ENCODE measurements around the gene TRIM73. TPM values are rescaled to one million over a fixed set of nuclear protein-coding genes. Genes with fewer than 3 reads are reported as not detected.
"Not testable (repeated sequence)": the region's sequence is repeated elsewhere in the genome, so short reads cannot be mapped to it uniquely, and the experiment has no call there.

Gene TRIM73
- total RNA-seq, 1 experiment from 2014 or later = 0.82 TPM

DNA sequence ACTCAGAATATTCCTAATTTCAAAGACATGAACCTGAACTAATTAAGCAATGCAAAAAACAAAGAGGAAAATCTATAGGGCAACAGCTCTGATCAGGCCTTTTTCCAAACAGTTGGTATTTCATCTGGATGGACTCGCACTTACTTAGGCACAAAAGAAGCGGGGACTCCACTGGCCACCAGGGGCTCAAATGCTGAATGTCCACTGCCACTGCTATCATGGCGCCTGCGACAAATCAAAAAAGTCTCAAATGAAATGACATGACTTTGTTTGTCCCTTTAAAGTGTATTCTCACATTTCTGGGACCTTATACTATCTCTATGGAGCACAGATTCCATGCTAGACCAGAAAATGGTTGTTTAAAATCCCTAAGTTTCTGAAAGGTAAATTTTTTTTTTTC is 43.6 kb downstream of the TRIM73 start:
- intact Hi-C loops (cut with micrococcal nuclease; ENCODE audit: unreplicated experiment) = not testable (repeated sequence)
- peaks cover 71% of the 10 kb centered on the region for H3K36me3 Mint-ChIP-seq (ENCODE audit: insufficient read depth, unreplicated experiment)

DNA sequence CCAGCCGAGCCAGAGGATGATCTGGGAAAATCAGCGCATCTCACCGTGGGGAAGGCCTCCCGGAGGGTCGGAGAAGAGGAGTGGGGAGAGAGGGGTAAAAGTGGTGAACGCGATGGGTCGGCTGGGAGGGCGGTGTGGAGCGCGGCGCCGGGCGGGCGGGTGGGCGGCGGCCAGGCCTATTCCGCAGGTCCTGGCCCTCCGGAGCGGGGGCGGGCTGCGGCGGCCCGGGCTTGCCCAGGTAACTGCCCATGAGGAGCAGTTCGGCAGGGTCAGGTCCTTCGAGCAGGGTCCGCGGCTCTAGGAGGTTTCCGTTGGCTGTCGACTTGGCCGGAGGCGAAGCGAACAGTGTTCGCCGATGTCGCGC is 46.7 kb downstream of the TRIM73 start:
- H3K27me3 ChIP-seq (replicated peaks; ENCODE audit: control insufficient read depth, insufficient read depth, low read length); H3K27me3 Mint-ChIP-seq (ENCODE audit: insufficient read depth, unreplicated experiment); CTCF ChIA-PET; H3K4me1 ChIP-seq; H3K4me1 Mint-ChIP-seq (ENCODE audit: low read depth, unreplicated experiment); POLR2A ChIA-PET; intact Hi-C loops (cut with micrococcal nuclease; ENCODE audit: unreplicated experiment); H3K36me3 ChIP-seq (ENCODE audit: control insufficient read depth, insufficient read depth, low read length); H3K9me3 Mint-ChIP-seq (ENCODE audit: unreplicated experiment); H3K9me3 ChIP-seq; BruUV-seq (replicated peaks): not testable (repeated sequence)
- DNase-seq = peak in 1 of 2 experiments; percentile 12
- peak overlapping the region; percentile 42 for H3K4me3 ChIP-seq (ENCODE audit: low read depth, low read length)
- Mint-ChIP-seq H3K27ac (ENCODE audit: unreplicated experiment) (peak overlapping the region; percentile 75), H3K36me3 (ENCODE audit: insufficient read depth, unreplicated experiment) (peaks cover 48% of the 10 kb centered on the region), H3K4me3 (ENCODE audit: unreplicated experiment) (peak overlapping the region; percentile 75)

More for the DNA sequence above, 43.6 kb downstream of the TRIM73 start:
- H3K36me3 ChIP-seq (ENCODE audit: control insufficient read depth, insufficient read depth, low read length); H3K4me3 ChIP-seq (ENCODE audit: low read depth, low read length); DNase-seq; BruUV-seq (replicated peaks); H3K27me3 Mint-ChIP-seq (ENCODE audit: insufficient read depth, unreplicated experiment); H3K27me3 ChIP-seq (replicated peaks; ENCODE audit: control insufficient read depth, insufficient read depth, low read length); H3K27ac Mint-ChIP-seq (ENCODE audit: unreplicated experiment); H3K4me1 ChIP-seq; H3K9me3 ChIP-seq; CTCF ChIA-PET; H3K4me3 Mint-ChIP-seq (ENCODE audit: unreplicated experiment); H3K9me3 Mint-ChIP-seq (ENCODE audit: unreplicated experiment); POLR2A ChIA-PET; H3K4me1 Mint-ChIP-seq (ENCODE audit: low read depth, unreplicated experiment): not testable (repeated sequence)

DNA sequence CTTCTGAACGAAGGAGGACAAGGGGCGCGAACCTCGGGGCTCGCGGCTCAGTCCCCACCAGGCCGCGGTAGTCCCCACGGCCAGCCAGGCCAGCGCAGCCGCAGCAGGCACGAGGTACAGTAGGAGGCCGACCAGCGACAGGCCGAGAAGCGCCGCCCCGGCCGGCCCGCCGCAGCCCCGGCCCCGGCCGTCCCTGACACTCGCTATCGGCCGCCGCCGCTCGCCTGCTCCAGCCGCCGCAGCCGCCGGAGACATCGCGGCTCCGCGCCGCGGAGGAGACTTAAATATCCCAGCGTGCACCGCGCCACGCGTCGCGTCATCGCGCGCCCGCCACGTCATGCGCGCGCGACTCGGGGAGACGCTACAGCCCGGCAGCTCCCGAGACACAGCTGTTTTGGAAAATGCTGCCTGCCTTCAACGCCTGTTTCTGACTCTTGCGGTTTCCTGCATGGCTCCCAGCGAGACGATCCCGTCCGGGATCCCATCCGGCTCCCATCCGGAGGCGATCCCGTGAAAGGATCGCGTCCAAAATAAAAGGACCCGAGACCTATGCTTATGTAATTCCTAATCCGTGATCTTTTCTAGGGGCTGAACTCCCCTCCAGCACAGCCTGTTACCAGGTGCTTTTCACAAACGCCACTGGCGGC is 47.2 kb downstream of the TRIM73 start:
- CTCF ChIA-PET; H3K9me3 Mint-ChIP-seq (ENCODE audit: unreplicated experiment); intact Hi-C loops (cut with micrococcal nuclease; ENCODE audit: unreplicated experiment); H3K4me1 ChIP-seq; H3K27me3 Mint-ChIP-seq (ENCODE audit: insufficient read depth, unreplicated experiment); POLR2A ChIA-PET; BruUV-seq (replicated peaks); H3K27me3 ChIP-seq (replicated peaks; ENCODE audit: control insufficient read depth, insufficient read depth, low read length); H3K9me3 ChIP-seq; H3K36me3 ChIP-seq (ENCODE audit: control insufficient read depth, insufficient read depth, low read length); H3K4me1 Mint-ChIP-seq (ENCODE audit: low read depth, unreplicated experiment): not testable (repeated sequence)
- H3K4me3 ChIP-seq (ENCODE audit: low read depth, low read length) = peak overlapping the region; percentile 42
- Mint-ChIP-seq H3K27ac (ENCODE audit: unreplicated experiment) (peak overlapping the region; percentile 94), H3K36me3 (ENCODE audit: insufficient read depth, unreplicated experiment) (peaks cover 43% of the 10 kb centered on the region), H3K4me3 (ENCODE audit: unreplicated experiment) (peak overlapping the region; percentile 82)
- DNase-seq = peak in 1 of 2 experiments; percentile 72

DNA sequence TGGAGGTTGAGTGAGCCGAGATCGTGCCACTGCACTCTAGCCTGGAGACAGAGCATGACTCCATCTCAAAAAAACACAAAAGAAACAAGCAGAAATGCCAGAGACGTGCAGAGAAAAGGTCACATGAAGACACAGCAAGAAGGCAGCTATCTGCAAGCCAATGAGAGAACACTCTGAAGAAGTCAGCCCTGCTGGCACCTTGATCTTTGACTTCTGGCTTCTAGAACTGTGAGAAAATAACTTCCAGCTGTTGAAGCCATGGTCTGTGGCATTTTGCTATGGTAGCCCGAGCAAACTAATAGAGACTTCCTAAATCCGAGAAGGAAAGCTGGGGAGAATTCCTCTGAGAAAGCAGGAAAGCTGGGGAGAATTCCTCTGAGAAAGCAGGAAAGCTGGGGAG is 54.5 kb downstream of the TRIM73 start:
- H3K4me1 Mint-ChIP-seq (ENCODE audit: low read depth, unreplicated experiment); H3K9me3 ChIP-seq; DNase-seq; H3K27ac Mint-ChIP-seq (ENCODE audit: unreplicated experiment); H3K4me3 ChIP-seq (ENCODE audit: low read depth, low read length); POLR2A ChIA-PET; intact Hi-C loops (cut with micrococcal nuclease; ENCODE audit: unreplicated experiment); H3K36me3 Mint-ChIP-seq (ENCODE audit: insufficient read depth, unreplicated experiment); H3K36me3 ChIP-seq (ENCODE audit: control insufficient read depth, insufficient read depth, low read length); H3K27me3 ChIP-seq (replicated peaks; ENCODE audit: control insufficient read depth, insufficient read depth, low read length); H3K4me3 Mint-ChIP-seq (ENCODE audit: unreplicated experiment); H3K9me3 Mint-ChIP-seq (ENCODE audit: unreplicated experiment); CTCF ChIA-PET; BruUV-seq (replicated peaks); H3K27me3 Mint-ChIP-seq (ENCODE audit: insufficient read depth, unreplicated experiment); H3K4me1 ChIP-seq: not testable (repeated sequence)

DNA sequence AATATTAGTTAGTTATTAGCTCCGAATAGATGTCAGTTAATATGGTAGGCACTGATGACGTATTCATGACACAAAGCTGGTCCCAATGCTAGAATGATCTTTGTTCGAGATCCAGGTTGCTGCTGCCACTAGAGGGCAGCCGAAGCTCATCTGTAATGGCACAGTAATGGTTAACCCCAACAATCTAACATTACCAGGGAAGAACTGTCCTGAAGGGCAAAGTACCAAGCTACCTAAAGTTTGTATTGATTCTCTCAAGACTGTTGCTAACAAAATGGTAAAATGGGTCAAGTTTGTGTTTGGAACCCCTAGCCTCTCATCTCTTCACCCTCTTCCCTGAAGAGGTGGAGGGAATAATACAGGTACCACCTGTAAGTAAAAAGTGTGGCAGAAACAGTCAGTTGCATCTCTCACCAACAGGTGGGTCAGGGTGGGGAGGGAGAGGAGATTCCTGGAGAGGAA is 57.1 kb downstream of the TRIM73 start:
- peak in 1 of 2 experiments; percentile 17 for DNase-seq
- H3K36me3 Mint-ChIP-seq (ENCODE audit: insufficient read depth, unreplicated experiment); H3K4me3 Mint-ChIP-seq (ENCODE audit: unreplicated experiment); H3K4me1 Mint-ChIP-seq (ENCODE audit: low read depth, unreplicated experiment); H3K27ac Mint-ChIP-seq (ENCODE audit: unreplicated experiment); H3K36me3 ChIP-seq (ENCODE audit: control insufficient read depth, insufficient read depth, low read length); BruUV-seq (replicated peaks); POLR2A ChIA-PET; H3K27me3 ChIP-seq (replicated peaks; ENCODE audit: control insufficient read depth, insufficient read depth, low read length); H3K9me3 Mint-ChIP-seq (ENCODE audit: unreplicated experiment); intact Hi-C loops (cut with micrococcal nuclease; ENCODE audit: unreplicated experiment); H3K9me3 ChIP-seq; H3K4me1 ChIP-seq; H3K4me3 ChIP-seq (ENCODE audit: low read depth, low read length); H3K27me3 Mint-ChIP-seq (ENCODE audit: insufficient read depth, unreplicated experiment): not testable (repeated sequence)
- TF ChIP-seq, protein P1, sequence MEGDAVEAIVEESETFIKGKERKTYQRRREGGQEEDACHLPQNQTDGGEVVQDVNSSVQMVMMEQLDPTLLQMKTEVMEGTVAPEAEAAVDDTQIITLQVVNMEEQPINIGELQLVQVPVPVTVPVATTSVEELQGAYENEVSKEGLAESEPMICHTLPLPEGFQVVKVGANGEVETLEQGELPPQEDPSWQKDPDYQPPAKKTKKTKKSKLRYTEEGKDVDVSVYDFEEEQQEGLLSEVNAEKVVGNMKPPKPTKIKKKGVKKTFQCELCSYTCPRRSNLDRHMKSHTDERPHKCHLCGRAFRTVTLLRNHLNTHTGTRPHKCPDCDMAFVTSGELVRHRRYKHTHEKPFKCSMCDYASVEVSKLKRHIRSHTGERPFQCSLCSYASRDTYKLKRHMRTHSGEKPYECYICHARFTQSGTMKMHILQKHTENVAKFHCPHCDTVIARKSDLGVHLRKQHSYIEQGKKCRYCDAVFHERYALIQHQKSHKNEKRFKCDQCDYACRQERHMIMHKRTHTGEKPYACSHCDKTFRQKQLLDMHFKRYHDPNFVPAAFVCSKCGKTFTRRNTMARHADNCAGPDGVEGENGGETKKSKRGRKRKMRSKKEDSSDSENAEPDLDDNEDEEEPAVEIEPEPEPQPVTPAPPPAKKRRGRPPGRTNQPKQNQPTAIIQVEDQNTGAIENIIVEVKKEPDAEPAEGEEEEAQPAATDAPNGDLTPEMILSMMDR (IDR thresholded peaks at IDR 0.05; ENCODE audit: insufficient read depth in 1 of 2, low read depth in 1 of 2, low read length in 1 of 2, severe bottlenecking in 1 of 2, unreplicated experiment in 1 of 2) = peak in 1 of 2 experiments; percentile 52
- CTCF ChIA-PET = interaction anchor here (0.7 kb wide), 1 partner anchor 310 kb away, joined by 3 read pairs; no protein-coding TSS in a partner anchor

Data from Caco-2 (cell line).